NCI-H2227 (cell line): ENCODE results near the gene PCNT.

Source experiments
- DNase-seq: peaks from one replicate; lab custom pipeline; 2025; ENCODE audit not compliant: unreplicated experiment; lab: John Stamatoyannopoulos, UW

PCNT gene

GRCh38 chr21:46379691-46380090 lies 55.7 kb downstream of the PCNT start:
- DNase-seq = no peak

DNA sequence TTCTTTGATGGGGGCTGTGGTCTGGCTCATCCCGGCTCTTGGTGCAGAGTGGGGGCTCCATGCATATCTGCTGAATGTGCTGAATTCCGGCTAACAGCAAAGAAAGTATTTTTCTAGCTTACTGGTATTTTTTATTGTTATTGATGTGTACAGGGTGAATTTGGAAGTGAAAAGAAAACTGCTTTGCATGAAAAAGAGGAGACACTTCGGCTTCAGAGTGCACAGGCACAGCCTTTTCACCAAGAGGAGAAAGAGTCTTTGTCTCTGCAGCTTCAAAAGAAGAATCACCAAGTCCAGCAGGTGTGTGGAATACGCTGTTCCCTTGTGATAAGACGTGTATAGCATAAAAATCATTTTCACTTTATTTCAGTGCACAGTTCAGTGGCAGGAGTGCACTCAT lies 57.6 kb downstream of the PCNT start:
- DNase-seq = no peak

DNA sequence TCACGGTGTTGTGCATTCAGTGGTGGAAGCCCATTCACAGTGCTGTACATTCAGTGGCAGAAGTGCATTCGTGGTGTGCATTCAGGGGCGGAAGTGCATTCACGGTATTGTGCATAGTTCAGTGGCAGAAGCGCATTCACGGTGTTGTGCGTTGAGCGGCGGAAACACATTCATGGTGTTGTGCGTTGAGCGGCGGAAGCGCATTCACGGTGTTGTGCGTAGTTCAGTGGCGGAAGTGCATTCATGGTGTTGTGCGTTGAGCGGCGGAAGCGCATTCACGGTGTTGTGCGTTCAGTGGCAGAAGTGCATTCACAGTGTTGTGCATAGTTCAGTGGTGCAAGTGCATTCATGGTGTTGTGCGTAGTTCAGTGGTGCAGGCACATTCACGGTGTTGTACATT lies 60.6 kb downstream of the PCNT start:
- no peak for DNase-seq

DNA sequence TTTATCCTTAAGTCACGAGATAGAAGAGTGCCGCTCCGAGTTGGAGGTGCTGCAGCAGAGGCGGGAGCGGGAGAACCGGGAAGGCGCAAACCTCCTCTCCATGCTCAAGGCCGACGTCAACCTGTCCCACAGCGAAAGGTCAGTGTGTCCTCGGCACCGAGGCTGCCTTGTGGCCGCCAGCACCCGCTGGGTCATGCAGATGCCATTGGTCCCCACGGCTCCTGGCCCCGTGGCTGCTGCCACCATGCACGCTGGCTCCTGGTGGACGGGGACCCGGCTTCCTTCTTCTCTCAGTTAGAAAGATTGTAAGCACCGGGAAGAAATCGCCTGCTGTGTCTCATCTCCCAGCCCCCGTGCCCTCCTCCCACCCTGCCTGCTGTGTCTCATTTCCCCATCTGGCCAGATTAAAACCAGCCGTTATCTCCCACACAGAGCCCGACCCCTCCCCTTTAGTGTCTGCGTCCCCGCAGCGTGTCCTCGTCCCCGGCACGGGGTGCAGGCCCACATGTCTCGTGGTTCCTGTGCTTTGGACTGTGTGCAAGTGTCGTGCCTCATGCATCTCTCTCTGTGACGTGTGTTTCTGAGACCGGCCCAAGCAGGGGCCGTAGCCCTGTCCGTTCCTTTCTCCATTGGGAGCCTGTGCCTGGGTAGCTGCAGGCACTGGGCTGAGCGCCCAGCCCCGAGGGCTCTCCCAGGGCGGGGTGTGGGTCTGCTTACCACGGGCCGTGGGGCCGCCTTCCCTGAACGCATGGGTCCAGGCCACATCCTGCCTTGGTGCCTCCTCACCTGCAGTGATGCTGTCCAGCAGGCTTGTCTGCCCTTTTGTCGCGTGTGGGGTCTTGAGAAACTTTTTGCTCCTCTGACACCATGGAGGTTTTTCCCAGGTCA lies 62.1 kb downstream of the PCNT start:
- DNase-seq = no peak

GRCh38 chr21:46386734-46387088 lies 62.8 kb downstream of the PCNT start:
- no peak for DNase-seq

DNA sequence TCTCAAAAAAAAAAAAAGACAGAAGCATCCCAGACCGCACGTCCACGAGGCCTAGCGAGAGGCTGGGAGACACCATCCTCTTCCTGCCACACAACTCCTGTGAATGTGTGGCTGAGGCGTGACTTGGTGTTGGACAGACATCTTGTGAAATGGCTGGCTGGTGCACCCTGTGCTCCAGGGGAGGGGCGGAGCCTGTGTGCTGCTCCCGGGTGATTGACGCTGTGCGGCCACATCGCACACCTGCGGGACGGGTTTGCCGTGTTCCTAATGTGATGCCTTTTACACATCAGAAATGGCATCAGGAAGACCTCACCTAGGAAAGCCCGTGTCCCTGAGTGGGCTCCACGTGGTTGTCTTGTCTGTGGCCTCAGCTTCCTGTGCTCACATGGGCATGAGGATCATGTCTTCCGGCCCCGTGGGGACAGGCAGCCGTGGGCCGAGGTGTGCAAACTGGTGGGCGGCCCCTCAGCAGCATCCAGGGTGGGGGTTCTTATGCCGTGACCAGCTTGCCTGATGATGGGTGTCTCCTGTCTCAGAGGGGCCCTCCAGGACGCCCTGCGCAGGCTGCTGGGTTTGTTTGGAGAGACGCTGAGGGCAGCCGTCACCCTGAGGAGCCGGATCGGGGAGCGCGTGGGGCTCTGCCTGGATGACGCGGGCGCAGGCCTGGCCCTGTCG lies 64.4 kb downstream of the PCNT start:
- DNase-seq = no peak

DNA sequence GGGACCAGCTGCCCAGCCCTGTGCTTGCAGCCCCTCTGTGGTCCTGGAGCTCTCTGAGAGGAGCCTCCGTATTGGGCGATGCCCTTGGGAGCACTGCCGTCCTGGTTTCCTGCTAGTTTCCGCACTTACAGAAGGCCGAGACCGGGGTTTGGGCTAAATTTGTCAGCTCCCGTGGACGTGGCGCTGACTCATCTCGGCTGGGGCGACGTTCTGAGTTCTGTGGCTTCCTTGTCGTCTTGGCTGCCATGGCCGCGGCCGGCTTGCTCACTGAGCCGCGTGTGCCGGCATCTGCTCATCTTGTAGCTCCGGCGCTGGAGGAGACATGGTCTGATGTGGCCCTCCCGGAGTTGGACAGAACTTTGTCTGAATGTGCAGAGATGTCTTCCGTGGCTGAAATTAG lies 64.9 kb downstream of the PCNT start:
- DNase-seq = no peak

GRCh38 chr21:46390603-46391545 lies 66.9 kb downstream of the PCNT start:
- no peak for DNase-seq

DNA sequence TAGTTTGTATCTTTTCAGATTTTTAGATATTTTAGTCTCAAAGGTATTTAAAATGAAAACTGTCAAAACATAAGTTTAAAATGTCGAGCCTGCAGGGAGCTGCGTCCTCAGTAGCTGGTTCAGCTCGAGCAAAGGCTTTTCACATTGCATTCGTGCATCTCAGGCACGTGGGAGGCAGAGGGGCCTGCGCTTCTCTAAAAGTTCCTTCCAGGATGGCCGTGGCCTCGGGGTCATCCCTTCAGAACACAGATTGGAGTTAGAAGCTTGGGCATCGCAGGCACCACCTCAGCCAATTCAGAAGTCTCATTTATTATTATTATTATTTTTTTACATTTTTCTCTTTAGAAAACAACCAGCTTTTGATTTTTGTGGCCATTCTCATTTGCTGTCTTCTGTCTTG lies 67.8 kb downstream of the PCNT start:
- no peak for DNase-seq

GRCh38 chr21:46392921-46393320 lies 69.0 kb downstream of the PCNT start:
- DNase-seq = no peak

GRCh38 chr21:46393451-46393940 lies 69.5 kb downstream of the PCNT start:
- no peak for DNase-seq

GRCh38 chr21:46393941-46394594 lies 70.1 kb downstream of the PCNT start:
- no peak for DNase-seq

- DNase-seq = no peak
Measured at GRCh38 chr21:46394595-46395104, 70.7 kb downstream of the PCNT start.

DNA sequence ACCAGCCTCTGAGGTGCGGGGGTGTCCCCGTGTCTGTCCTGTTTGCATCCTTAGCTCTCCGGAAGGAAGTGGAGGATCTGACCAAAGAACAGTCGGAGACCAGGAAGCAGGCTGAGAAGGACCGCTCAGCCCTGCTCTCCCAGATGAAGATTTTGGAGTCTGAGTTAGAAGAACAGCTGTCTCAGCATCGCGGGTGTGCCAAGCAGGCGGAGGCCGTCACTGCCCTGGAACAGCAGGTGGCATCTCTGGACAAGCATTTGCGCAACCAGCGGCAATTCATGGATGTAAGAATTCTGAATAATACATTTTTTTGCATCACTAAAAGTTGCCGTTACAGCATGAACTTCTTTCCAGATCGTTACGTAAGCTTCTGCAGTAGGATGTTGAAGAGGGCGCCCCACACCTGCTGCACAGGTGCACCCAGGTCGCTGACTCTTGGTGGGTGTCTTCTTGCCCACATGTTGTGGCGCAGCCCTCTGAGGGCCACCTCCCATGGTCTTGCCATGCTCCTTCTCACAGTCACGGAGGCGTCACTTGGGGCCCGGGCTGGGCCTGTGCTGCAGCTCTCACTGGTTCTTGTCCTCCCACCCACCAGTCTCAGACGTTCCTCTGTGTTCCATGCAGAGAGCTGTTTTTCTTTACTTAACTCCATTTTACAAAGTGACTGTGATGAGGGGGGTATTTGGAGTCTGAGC lies 73.4 kb downstream of the PCNT start:
- DNase-seq = no peak

DNA sequence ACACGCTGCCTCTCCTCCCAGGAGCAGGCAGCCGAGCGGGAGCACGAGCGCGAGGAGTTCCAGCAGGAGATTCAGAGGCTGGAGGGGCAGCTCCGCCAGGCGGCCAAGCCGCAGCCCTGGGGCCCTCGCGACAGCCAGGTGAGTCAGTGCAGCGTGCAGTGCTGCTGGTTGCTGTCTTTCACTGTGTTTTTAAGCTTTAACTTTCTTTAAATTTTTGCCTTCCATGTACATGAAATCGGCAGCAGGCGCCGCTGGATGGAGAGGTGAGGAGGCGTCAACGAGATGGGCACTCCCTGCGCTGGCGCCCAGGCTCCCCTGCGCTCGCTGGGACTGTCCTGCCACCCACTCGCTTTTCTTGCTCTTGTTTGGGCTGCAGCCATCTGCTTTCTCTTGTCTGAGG lies 74.0 kb downstream of the PCNT start:
- DNase-seq = no peak

DNA sequence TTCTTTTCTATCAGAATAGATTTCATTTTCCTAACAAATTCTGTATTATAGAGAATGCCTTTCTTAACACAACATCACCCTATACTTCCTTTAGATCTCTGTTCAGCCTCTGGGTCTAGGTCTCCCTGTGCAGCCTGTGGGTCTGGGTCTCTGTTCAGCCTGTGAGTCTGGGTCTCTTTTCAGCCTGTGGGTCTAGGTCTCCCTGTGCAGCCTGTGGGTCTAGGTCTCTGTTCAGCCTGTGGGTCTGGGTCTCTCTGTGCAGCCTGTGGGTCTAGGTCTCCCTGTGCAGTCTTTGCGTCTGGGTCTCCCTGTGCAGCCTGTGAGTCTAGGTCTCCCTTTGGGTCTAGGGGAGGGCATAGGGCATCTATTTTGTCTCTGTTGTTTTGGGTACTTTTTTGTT lies 75.2 kb downstream of the PCNT start:
- DNase-seq = no peak

GRCh38 chr21:46399686-46400085 lies 75.7 kb downstream of the PCNT start:
- no peak for DNase-seq

GRCh38 chr21:46401186-46401910 lies 77.4 kb downstream of the PCNT start:
- no peak for DNase-seq

DNA sequence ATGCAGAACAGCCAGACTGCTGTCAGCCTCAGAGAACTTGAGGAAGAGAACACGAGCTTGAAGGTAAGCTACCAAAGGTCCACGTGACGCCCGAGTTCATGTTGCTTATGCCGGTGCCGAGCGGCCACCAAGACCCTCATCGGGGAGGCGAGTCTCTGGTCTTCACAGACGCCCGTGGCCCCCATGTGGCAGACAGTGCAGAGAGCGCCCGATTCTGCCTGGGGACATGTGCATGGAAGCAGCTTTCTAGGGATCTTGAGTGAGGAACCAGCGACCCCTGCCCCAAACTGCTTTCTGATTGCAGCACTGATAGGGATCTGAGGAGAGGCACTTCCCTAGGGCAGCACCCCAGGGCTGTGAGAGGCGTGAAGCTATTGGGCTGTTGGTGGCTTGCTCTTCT lies 78.5 kb downstream of the PCNT start:
- no peak for DNase-seq
